RKO (cell line): Measurements from ENCODE around the gene MBLAC1.
"Not testable (repeated sequence)": the region's sequence is repeated elsewhere in the genome, so short reads cannot be mapped to it uniquely, and the experiment has no call there.

Experiments used
- DNase-seq: peaks from one replicate; pipeline ENCODE4 v3.0.0-alpha.2; 2016; ENCODE audit warnings: low spot score

Gene MBLAC1

DNA sequence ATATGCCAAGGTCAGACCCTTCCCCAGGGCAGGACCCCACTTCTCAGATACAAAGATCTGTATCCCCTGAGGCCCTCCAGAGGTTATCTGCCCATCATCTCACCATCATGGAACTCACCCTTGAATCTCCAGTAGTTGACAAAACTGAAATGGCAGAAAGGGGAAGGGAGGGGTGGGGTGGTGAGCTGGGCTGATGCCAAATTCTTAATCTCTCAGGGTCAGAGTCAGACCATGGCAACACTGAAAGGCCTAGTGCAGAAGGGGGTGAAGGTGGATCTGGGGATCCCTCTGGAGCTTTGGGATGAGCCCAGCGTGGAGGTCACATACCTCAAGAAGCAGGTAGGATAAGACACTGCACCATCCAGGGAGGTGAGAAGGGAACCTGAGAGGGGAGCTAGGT is 4.2 kb upstream of the MBLAC1 start:
- no peak for DNase-seq

GRCh38 chr7:100124301-100125230 is 2.2 kb upstream of the MBLAC1 start:
- DNase-seq: no peak

GRCh38 chr7:100126239-100126930 is 382 bp upstream of the MBLAC1 start:
- DNase-seq: no peak

- peak; percentile 66 for DNase-seq
These were observed 1.3 kb downstream of the MBLAC1 start for GRCh38 chr7:100127866-100128636.

DNA sequence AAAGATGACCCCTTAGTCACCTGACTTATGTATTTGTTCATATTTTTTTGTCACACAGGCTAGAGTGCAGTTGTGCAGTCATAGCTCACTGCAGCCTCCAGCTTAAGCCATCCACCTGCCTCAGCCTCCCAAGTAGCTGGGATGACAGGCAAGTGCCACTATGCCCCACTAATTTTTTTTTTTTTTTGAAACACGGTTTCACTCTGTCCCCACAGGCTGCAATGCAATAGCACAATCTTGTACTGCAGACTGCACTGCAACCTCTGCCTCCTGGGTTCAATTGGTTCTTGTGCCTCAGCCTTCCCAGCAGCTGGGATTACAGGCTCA is 1.8 kb downstream of the MBLAC1 start:
- DNase-seq: no peak

DNA sequence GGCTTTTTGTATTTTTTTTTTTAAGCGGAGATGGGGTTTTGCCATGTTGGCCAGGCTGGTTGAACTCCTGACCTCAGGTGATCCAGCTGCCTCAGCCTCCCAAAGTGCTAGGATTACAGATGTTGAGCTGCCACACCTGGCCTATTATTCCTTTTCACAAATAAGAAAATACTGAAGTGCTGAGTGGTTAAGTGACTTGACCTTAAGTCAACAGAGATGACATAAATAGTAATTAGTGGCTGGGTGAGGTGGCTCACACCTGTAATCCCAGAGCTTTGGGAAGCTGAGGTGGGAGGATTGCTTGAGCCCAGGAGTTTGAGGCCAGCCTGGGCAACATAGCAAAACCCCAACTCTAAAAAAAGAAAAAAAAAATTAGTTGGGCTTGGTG is 3.4 kb downstream of the MBLAC1 start:
- peak; percentile 62 for DNase-seq

- DNase-seq: peak; percentile 62
These were observed 4.1 kb downstream of the MBLAC1 start for GRCh38 chr7:100130608-100131453.

DNA sequence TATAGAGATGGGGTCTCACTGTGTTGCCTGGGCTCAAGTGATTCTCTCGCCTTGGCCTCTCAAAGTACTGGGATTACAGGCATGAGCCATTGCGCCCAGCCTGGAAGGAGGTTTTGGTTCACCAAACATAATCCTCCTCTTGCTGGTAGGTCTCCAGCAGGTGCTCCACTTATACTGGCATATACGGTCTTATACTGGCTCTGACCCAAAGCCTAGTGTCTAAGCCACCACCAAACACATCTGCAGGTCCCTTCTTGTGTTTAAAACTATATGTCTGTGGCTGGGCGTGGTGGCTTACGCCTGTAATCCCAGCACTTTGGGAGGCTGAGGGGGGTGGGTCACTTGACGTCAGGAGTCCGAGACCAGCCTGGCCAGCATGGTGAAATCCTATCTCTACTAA is 5.4 kb downstream of the MBLAC1 start:
- DNase-seq: no peak

DNA sequence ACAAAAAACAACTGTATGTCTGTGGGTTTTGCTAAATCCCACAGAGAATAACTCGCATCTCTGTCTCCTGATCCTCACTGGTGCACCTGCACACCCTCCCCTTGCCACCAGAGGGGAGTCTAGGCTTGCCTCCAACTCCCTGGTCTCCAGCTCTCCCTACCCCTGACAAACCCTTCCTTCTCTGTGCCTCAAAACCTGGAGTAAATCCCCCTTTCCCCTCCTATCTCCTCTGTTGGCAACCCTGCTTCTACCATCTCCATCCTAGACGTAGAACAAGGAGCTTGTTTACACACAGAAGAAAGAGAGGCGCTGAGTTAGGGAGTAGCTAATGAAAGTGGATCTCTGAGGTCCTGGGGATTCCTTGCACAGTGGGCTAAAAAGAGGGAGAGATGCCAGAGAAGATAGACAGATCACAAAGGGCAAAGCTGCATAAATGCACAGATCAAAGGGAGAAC is 6.0 kb downstream of the MBLAC1 start:
- DNase-seq: peak; percentile 80

DNA sequence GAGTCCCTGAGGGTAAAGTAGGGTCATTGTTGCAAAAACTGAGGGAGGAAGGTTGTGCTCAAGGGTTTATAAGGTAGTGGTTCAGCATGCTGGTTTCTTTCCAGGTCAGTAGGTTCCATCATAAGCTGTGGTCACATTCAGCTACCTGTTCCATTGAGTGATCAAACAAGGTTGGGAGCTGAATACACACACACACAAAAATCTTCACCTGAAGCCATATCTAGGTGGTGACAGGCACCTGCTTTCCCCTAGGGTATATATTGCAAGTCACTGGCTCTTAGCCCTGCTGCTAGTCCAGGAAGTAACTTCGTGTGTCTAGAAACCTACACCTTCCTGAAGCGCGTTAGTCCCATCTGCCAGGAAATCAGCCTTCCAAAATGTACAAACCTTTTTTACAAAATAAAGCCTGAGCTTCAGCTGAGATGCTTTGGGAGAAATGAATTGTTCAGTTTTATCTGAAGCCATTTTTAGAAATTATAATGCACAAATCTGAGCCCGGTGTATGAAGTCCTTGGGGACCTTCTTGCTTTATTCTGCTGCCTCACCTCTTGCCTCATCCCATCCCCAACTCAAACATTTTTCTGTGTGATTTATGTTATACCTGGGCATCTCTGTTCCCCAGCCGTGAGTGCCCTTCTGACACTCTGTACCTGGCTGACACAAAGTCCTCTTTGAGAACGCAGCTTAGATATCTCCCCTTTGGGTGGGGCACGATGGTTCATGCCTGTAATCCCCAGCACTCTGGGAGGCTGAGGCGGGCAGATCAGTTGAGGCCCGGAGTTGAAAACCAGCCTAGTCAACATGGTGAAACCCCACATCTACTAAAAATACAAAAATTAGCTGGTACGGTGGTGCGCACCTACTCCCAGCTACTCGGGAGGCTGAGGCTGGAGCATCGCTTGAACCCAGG is 11.3 kb downstream of the MBLAC1 start:
- no peak for DNase-seq

DNA sequence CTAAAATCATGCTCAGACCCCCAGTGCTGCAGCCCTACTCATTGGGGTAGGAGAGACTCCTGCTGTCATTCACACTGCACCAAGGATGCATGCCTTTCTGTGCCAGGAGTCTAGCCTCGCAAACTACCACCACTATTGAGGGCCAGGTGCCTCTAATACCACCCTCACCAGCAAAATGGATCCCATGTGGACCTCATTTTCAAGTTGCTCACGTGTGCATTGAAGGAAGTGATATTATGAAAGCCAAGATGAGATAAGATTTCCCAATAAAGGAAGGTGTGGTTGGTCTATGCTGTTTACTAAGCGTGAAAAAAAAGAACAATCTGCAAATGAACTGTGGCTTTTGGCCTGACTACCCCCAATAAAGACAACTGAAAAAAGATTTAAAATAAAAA is 14.8 kb downstream of the MBLAC1 start:
- DNase-seq: no peak

- no peak for DNase-seq
These were observed 15.7 kb downstream of the MBLAC1 start for GRCh38 chr7:100142461-100142860.

DNA sequence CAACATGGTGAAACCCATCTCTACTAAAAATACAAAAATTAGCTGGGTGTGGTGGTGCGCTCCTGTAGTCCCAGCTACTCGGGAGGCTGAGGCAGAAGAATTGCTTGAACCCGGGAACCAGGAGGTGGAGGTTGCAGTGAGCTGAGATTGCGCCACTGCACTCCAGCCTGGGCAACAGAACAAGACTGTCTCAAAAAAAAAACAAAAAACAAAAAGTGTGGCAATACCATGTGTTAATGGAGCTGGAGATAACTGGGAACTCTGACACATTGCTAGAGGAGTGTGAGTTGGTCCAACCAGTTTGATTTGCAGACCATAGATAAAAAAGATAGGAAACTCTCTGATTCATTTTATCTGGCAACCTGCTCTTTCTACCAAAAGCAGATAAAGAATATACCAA is 19.6 kb downstream of the MBLAC1 start:
- not testable (repeated sequence) for DNase-seq

DNA sequence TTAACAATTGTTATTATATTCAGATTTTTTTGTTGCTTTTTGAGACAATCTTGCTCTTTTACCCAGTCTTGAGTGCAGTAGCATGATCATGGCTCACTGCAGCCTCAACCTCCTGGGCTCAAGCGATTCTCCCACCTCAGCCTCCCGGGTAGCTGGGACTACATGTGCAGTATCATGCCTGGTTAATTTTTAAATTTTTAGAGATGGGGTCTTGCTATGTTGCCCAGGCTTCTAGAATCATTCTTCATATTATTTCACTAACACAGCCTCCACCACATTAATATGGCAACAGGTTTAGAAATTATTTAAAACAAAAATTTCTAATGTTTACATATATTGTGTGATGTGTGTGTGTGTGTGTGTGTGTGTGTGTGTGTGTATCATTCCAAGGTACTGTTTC is 20.5 kb downstream of the MBLAC1 start:
- DNase-seq: no peak

GRCh38 chr7:100148225-100148558 is 21.4 kb downstream of the MBLAC1 start:
- DNase-seq: no peak

DNA sequence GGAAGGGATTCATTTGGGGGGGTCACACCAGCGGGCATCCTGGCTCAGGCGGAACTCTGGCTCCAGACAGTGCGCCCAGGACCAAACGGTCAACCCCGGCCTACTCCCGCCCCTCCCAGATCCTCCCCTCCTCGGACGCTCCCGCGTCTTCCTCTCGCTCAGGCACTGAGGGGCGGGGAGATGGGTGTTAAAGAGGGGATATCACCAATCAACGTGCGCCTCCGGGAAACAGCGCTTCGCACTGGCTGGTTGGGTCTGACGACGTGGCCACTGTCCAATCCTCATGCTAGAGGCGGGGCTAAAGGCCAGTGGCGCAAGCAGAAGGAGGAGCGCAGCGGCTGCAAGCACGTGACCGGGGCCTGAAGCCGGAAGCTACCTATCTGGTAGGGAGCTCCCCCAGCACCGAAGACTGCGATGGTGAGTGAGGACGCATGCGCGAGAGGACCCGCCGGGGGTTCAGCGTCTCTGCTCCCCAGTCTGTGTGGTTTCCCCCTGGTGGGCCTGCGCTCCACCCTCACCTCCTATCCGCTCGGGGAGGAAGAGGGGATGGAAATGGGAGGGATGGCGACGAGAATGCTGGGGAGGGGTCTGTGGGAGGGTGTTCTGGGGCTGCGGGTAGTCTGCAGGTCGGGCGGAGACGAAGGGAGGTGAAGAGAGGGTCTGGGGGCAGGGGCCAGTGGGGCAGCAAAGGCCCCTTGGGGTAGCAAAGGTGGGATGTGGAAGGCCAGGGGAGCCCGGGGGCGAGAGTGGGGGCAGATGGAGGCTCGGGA is 22.0 kb downstream of the MBLAC1 start, which contains the start of gene LAMTOR4:
TSS of gene LAMTOR4 (plus strand) at position 360 of the 770 bp plus-strand sequence. CDS start at position 415, 55 bp downstream.
- peak; percentile 100 for DNase-seq

DNA sequence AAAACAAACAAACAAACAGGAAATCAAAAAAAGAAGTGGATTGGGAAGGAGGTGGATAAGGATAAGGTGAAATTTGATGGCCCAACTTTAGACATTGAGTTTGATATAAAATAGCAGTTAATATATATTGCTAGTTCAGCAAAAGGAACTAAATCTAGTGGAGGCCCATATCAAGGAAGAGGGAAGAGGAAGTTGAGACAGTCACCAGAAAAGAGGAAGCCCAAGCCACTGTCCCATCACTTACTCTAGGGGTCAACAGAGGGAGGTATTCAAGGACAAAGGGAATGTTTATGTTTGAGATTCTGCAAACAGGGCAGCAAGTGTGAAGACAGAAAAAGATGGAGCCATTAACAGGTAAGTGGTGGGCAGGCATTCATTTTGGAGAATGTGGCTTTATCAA is 25.6 kb downstream of the MBLAC1 start:
- DNase-seq: no peak

DNA sequence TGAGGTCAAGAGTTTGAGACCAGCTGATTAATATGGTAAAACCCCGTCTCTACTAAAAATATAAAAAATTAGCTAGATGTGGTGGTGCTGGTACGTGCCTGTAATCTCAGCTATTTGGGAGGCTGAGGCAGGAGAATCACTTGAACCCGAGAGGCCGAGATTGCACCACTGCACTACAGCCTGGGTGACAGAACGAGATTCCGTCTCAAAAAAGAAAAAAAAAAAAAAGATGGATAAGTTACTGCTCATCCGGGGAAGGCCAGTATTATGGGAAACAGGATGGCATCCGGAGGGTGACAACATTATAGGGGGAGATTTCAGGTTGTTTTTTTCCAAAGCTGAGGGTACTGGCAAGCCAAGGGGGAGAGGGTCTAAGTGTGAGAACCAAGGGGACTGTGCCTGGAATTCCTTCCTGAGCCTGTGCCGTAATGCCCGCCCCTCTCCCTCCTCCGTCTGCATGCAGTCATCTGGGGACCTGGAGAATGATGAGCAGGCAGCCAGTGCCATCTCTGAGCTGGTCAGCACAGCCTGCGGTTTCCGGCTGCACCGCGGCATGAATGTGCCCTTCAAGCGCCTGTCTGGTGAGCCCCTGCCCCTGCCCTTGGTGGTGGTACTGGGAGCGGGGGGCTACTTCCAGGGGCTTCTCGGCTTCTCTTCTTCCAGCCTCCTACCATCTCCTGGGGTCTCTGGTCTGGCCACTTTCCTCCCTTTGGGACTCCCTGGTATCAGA is 26.3 kb downstream of the MBLAC1 start:
- DNase-seq: no peak
